Activated CD8-positive, alpha-beta memory T cell treated with anti-CD3 and anti-CD28 coated beads for 4 hours (primary cell): ENCODE data around the gene PRR12.
A peak's percentile ranks its signal among the peaks of the same experiment; 100 is the strongest.

Experiments
- DNase-seq, 2 donors: peaks; one replicate each; pipeline ENCODE4 v3.0.0-alpha.2; 2020; ENCODE audit warnings: low read depth in 2 of 2

PRR12 gene

GRCh38 chr19:49560358-49560900 is 30.6 kb upstream of the PRR12 start:
- DNase-seq = no peak

- DNase-seq = no peak
Observed at GRCh38 chr19:49564616-49565045, 26.4 kb upstream of the PRR12 start.

- no peak for DNase-seq
Observed at GRCh38 chr19:49565261-49565660, 25.7 kb upstream of the PRR12 start.

GRCh38 chr19:49566302-49566701 is 24.7 kb upstream of the PRR12 start:
- no peak for DNase-seq

- DNase-seq = peak in 1 of 2 donors; percentile 38
Observed at GRCh38 chr19:49567861-49568441, 23.0 kb upstream of the PRR12 start.

GRCh38 chr19:49570138-49570856 is 20.7 kb upstream of the PRR12 start:
- no peak for DNase-seq

- DNase-seq = no peak
Observed at GRCh38 chr19:49570997-49571676, 19.8 kb upstream of the PRR12 start.

GRCh38 chr19:49573009-49573408 is 18.0 kb upstream of the PRR12 start:
- no peak for DNase-seq

- DNase-seq = no peak
Observed at GRCh38 chr19:49573425-49573824, 17.6 kb upstream of the PRR12 start.

GRCh38 chr19:49574206-49574755 is 16.7 kb upstream of the PRR12 start:
- no peak for DNase-seq

GRCh38 chr19:49579193-49579592 is 11.8 kb upstream of the PRR12 start:
- no peak for DNase-seq

GRCh38 chr19:49579947-49580263 is 11.1 kb upstream of the PRR12 start:
- DNase-seq = no peak

- peak; percentile 89 to 93 for DNase-seq
Observed at GRCh38 chr19:49580264-49581006, 10.5 kb upstream of the PRR12 start, which contains the start of gene NOSIP. NOSIP (minus strand) TSS chr19:49580556; CDS start chr19:49560691, 19,865 bp downstream.

- DNase-seq = no peak
Observed at GRCh38 chr19:49581007-49581508, 9.9 kb upstream of the PRR12 start, which contains the start of gene PRRG2. PRRG2 (plus strand) TSS chr19:49581316; CDS start chr19:49583220, 1,904 bp downstream.

- no peak for DNase-seq
Observed at GRCh38 chr19:49583239-49583638, 7.7 kb upstream of the PRR12 start.

GRCh38 chr19:49585023-49585422 is 6.0 kb upstream of the PRR12 start:
- no peak for DNase-seq

GRCh38 chr19:49587227-49587626 is 3.8 kb upstream of the PRR12 start:
- no peak for DNase-seq

- DNase-seq = no peak
Observed at GRCh38 chr19:49588365-49589122, 2.4 kb upstream of the PRR12 start.

GRCh38 chr19:49589502-49589905 is 1.5 kb upstream of the PRR12 start:
- no peak for DNase-seq
